Upper lobe of left lung (tissue), 4 donors: ENCODE measurements around the gene SAAL1.

ENCODE experiments used
- EP300 ChIP-seq, 4 donors: sonication (generic); formaldehyde crosslinking; IDR thresholded peaks; one replicate each; pipeline ENCODE4 v1.5.1; 2017; ENCODE audit warnings: antibody characterized with exemption in 4 of 4, control low read depth in 2 of 4
- POLR2A ChIP-seq, 4 donors: fragments of 450-650 bp; IDR thresholded peaks; one replicate each; pipeline ENCODE4 v1.5.1; 2016 to 2017; ENCODE audit warnings: antibody characterized with exemption in 4 of 4, mild to moderate bottlenecking in 2 of 4
- POLR2AphosphoS5 ChIP-seq, 2 donors: sonication (generic); formaldehyde crosslinking; IDR thresholded peaks; one replicate each; pipeline ENCODE4 v1.5.1; 2017; ENCODE audit warnings: antibody characterized with exemption in 2 of 2
- TF ChIP-seq, protein P1 (sequence below), 6 experiments: fragments of 450-650 bp in 4 of 6; fragments of 200-600 bp in 2 of 6; sonication (generic) in 2 of 6; IDR thresholded peaks; one replicate each; pipeline ENCODE4 v1.5.1; 2016 to 2019; ENCODE audit warnings: antibody characterized with exemption in 6 of 6

DNA sequence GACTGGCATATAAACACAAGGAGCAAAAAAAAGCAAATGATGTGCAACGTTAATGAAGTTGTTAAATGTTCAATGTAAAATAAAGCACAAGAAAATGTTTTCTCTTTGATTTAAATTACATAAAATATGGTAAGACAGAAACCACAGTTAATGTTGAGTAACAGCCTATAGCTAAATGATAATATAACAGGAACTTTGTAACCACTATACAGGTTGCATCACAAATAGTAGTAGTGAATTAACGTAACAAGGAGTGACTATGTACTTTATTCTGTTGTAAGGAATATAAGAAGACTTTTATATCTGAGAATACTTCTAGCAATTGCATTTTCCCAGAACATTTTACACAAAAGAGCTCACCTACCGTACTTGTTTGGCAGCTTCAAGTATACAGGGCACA is 16.9 kb downstream of the SAAL1 start:
- TF ChIP-seq, protein P1, sequence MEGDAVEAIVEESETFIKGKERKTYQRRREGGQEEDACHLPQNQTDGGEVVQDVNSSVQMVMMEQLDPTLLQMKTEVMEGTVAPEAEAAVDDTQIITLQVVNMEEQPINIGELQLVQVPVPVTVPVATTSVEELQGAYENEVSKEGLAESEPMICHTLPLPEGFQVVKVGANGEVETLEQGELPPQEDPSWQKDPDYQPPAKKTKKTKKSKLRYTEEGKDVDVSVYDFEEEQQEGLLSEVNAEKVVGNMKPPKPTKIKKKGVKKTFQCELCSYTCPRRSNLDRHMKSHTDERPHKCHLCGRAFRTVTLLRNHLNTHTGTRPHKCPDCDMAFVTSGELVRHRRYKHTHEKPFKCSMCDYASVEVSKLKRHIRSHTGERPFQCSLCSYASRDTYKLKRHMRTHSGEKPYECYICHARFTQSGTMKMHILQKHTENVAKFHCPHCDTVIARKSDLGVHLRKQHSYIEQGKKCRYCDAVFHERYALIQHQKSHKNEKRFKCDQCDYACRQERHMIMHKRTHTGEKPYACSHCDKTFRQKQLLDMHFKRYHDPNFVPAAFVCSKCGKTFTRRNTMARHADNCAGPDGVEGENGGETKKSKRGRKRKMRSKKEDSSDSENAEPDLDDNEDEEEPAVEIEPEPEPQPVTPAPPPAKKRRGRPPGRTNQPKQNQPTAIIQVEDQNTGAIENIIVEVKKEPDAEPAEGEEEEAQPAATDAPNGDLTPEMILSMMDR (IDR thresholded peaks at IDR 0.05), result no peak
- TF ChIP-seq POLR2A (IDR thresholded peaks at IDR 0.05) (no peak), POLR2AphosphoS5 (IDR thresholded peaks at IDR 0.05) (no peak), EP300 (IDR thresholded peaks at IDR 0.05) (no peak)
